HL-60 (cell line): ENCODE data around the gene NME1.

Experiments used
- DNase-seq, 2 experiments: peaks; one replicate each; pipeline ENCODE4 v3.0.0-alpha.2; 2010 to 2020; ENCODE audit warnings: low read depth in 1 of 2, low spot score in 1 of 2
- H3K27ac ChIP-seq: fragments of 250-450 bp; sonication (Bioruptor Pico); replicated peaks from 2 replicates; pipeline ENCODE4 v1.5.1; 2020; ENCODE audit warnings: mild to moderate bottlenecking, moderate library complexity
- H3K27me3 ChIP-seq: fragments of 250-450 bp; sonication (Bioruptor Pico); 2 replicates; pipeline ENCODE4 v1.5.1; 2021; ENCODE audit warnings: mild to moderate bottlenecking, moderate library complexity; ENCODE audit not compliant: insufficient read depth, poor library complexity, severe bottlenecking
- H3K4me3 ChIP-seq: replicated peaks from 2 replicates; pipeline ENCODE4 v1.5.1; 2011; ENCODE audit warnings: mild to moderate bottlenecking, control low read depth, low read length; ENCODE audit not compliant: insufficient read depth
- GABPA ChIP-seq: IDR thresholded peaks from 2 replicates; pipeline ENCODE4 v1.6.1; 2012; ENCODE audit warnings: low read depth
- POLR2AphosphoS5 ChIP-seq: IDR thresholded peaks from 2 replicates; pipeline ENCODE4 v1.6.1; 2012; ENCODE audit warnings: low read depth
- REST ChIP-seq: IDR thresholded peaks from 2 replicates; pipeline ENCODE4 v1.6.1; 2012; ENCODE audit warnings: low read depth; ENCODE audit not compliant: insufficient replicate concordance
- SPI1 ChIP-seq: IDR thresholded peaks from 2 replicates; pipeline ENCODE4 v1.6.1; 2012; ENCODE audit warnings: low read depth, mild to moderate bottlenecking, borderline replicate concordance
- TF ChIP-seq, protein P1 (sequence below): IDR thresholded peaks from one replicate; pipeline ENCODE4 v1.5.1; 2011; ENCODE audit warnings: low read length, control low read depth, inconsistent platforms; ENCODE audit not compliant: insufficient read depth

The NME1 gene

DNA sequence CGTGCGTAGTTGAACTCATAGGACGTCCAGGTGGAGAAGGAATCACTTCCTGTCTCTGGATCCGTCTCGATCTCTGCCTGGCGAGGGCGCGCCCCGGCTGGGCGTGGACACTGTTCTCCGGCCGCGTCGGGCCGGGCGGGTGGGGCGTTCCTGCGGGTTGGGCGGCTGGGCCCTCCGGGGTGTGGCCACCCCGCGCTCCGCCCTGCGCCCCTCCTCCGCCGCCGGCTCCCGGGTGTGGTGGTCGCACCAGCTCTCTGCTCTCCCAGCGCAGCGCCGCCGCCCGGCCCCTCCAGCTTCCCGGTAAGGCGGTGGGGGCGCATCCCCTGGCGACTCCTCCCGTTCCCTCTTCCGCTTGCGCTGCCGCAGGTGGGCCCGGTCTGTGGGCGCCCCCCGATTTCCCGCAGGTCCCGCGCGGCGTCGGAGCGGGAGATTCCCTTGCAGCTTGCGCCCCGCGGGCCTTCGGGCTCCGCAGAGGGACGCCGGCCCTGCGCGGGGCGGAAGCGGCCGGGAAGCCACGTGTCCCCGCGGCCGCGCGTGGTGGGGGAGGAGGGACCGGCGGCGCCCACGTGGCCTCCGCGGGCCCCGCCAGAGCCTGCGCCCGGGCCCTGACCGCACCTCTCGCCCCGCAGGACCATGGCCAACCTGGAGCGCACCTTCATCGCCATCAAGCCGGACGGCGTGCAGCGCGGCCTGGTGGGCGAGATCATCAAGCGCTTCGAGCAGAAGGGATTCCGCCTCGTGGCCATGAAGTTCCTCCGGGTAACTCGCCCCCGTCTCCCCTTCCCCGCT lies 13.0 kb downstream of the NME1 start, which contains the start of gene NME2:
NME2 (plus strand) TSS at position 214 of the 789 bp plus-strand sequence; CDS start at position 634, 420 bp downstream.
- Histone ChIP-seq H3K4me3 (peak within 1 kb of the TSS; percentile 77), H3K27ac (peak within 1 kb of the TSS; percentile 93), H3K27me3 (no peaks in the 10 kb centered on the region)
- TF ChIP-seq GABPA: no peak
- peak; percentile 68; the same call in 1 of the 2 replicates for TF ChIP-seq POLR2AphosphoS5
- peak; percentile 11 for TF ChIP-seq REST
- peak; percentile 78 to 84 for DNase-seq

DNA sequence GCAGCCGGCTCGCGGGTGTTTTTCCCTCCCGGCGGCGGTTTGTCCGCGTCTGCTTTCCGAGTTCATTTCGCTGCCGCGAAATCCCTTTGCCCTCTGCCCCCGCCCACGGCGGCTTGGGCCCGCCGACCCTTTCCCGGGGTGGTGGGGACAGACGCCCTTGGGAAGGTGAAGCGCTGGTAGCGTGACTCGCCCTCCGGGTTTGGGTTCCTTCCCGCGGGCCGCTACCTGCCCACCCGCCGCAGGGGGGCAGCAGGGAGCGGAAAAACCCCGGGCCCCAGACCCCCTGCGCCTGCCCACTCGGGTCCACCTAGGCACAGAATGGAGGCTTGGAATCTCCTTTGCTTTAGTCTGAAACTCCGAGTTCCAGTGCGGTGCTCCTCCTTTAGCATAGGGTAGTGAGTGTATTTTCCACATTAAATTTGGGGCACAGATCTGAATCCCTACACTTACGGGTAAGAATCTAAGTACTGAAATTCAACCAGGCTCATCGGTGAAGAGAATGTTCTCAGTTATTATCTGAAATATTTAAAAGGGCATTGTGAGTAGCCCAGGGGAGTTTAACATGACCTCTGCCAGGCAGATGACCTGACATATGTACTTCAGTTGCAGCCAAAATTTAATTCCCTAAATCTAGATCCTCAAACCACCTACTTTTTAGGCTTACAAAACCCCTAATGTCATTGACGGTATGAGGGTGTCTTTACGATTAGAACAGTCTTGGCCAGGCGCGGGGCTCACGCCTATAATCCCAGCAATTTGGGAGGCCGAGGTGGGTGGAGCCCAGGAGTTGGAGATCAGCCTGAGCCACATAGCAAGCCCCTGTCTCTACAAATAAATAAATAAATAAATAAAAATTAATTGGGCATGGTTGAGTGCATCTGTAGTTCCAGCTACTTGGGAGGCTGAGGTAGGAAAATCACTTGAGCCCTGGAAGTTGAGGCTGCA lies 13.9 kb downstream of the NME1 start:
- DNase-seq: peak in 1 of 2 experiments; percentile 63
- Histone ChIP-seq H3K27me3 (no peaks in the 10 kb centered on the region), H3K27ac (peak overlapping the region; percentile 93), H3K4me3 (peak overlapping the region; percentile 77)
- peak; percentile 30; the same call in 1 of the 2 replicates for TF ChIP-seq SPI1
- no peak for TF ChIP-seq GABPA
- TF ChIP-seq, protein P1, sequence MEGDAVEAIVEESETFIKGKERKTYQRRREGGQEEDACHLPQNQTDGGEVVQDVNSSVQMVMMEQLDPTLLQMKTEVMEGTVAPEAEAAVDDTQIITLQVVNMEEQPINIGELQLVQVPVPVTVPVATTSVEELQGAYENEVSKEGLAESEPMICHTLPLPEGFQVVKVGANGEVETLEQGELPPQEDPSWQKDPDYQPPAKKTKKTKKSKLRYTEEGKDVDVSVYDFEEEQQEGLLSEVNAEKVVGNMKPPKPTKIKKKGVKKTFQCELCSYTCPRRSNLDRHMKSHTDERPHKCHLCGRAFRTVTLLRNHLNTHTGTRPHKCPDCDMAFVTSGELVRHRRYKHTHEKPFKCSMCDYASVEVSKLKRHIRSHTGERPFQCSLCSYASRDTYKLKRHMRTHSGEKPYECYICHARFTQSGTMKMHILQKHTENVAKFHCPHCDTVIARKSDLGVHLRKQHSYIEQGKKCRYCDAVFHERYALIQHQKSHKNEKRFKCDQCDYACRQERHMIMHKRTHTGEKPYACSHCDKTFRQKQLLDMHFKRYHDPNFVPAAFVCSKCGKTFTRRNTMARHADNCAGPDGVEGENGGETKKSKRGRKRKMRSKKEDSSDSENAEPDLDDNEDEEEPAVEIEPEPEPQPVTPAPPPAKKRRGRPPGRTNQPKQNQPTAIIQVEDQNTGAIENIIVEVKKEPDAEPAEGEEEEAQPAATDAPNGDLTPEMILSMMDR: peak; percentile 41
- TF ChIP-seq REST: no peak
- TF ChIP-seq POLR2AphosphoS5: no peak

GRCh38 chr17:51169340-51169739 lies 16.0 kb downstream of the NME1 start:
- Histone ChIP-seq H3K4me3 (no peak overlapping the region), H3K27ac (no peak overlapping the region), H3K27me3 (no peaks in the 10 kb centered on the region)
- TF ChIP-seq POLR2AphosphoS5: no peak
- TF ChIP-seq GABPA: no peak
- no peak for TF ChIP-seq REST
- no peak for TF ChIP-seq SPI1
- TF ChIP-seq, protein P1: no peak
- no peak for DNase-seq
